SK-MEL-5 (cell line): ENCODE results near the gene ICOSLG. TPM values are rescaled to one million over a fixed set of nuclear protein-coding genes. Genes with fewer than 3 reads are reported as not detected.
"Not testable (repeated sequence)": the region's sequence is repeated elsewhere in the genome, so short reads cannot be mapped to it uniquely, and the experiment has no call there.

Experiments
- DNase-seq: peaks from one replicate; pipeline ENCODE4 v3.0.0-alpha.2; 2016; ENCODE audit warnings: low read depth, low spot score
- in situ Hi-C: cut with HindIII; loops from 2 replicates; pipeline ENCODE4 v1.10.0; 2016; ENCODE audit warnings: low sequenced_read_pairs, high pct_unique_total_duplicates, low pct_unique_long_range_greater_than_20kb
- total RNA-seq: library from RNA; depleted of rRNA; stranded (reverse); fragments of >200 nt; shearing (Covaris generic); gene quantifications from 2 replicates; pipeline ENCODE4 v1.2.3, GENCODE V29; 2014

Gene ICOSLG
- total RNA-seq, 1 experiment from 2014 or later: 0.29 TPM

- in situ Hi-C loops, DNase-seq: not testable (repeated sequence)
Measured at GRCh38 chr21:44202590-44203299, 38.0 kb downstream of the ICOSLG start.

- DNase-seq, in situ Hi-C loops: not testable (repeated sequence)
Measured at GRCh38 chr21:44199997-44200396, 40.7 kb downstream of the ICOSLG start.

- in situ Hi-C loops: no loop called here
- no peak for DNase-seq
Measured at GRCh38 chr21:44199448-44199847, 41.3 kb downstream of the ICOSLG start.

- in situ Hi-C loops, DNase-seq: not testable (repeated sequence)
Measured at GRCh38 chr21:44197156-44197516, 43.6 kb downstream of the ICOSLG start.

- DNase-seq, in situ Hi-C loops: not testable (repeated sequence)
Measured at GRCh38 chr21:44196212-44197155, 44.3 kb downstream of the ICOSLG start.

- in situ Hi-C loops, DNase-seq: not testable (repeated sequence)
Measured at GRCh38 chr21:44194888-44195287, 45.9 kb downstream of the ICOSLG start.

GRCh38 chr21:44194451-44194850 is 46.3 kb downstream of the ICOSLG start:
- DNase-seq, in situ Hi-C loops: not testable (repeated sequence)

- in situ Hi-C loops, DNase-seq: not testable (repeated sequence)
Measured at GRCh38 chr21:44193108-44193507, 47.6 kb downstream of the ICOSLG start.

- in situ Hi-C loops, DNase-seq: not testable (repeated sequence)
Measured at GRCh38 chr21:44190349-44191271, 50.1 kb downstream of the ICOSLG start.

GRCh38 chr21:44184862-44185261 is 55.9 kb downstream of the ICOSLG start:
- DNase-seq, in situ Hi-C loops: not testable (repeated sequence)

GRCh38 chr21:44182202-44182601 is 58.5 kb downstream of the ICOSLG start:
- in situ Hi-C loops, DNase-seq: not testable (repeated sequence)

- in situ Hi-C loops, DNase-seq: not testable (repeated sequence)
Measured at GRCh38 chr21:44181506-44181905, 59.2 kb downstream of the ICOSLG start.

- DNase-seq, in situ Hi-C loops: not testable (repeated sequence)
Measured at GRCh38 chr21:44176127-44176526, 64.6 kb downstream of the ICOSLG start.

- DNase-seq, in situ Hi-C loops: not testable (repeated sequence)
Measured at GRCh38 chr21:44175189-44175588, 65.6 kb downstream of the ICOSLG start.
